Measurements from ENCODE around the gene LRMDA. TPM values are rescaled to one million over a fixed set of nuclear protein-coding genes. Genes with fewer than 3 reads are reported as not detected.

LRMDA gene
- total RNA-seq, 1 experiment from 2014 or later, result 4.8 TPM

GRCh38 chr10:76550806-76551205 lies 1119.4 kb downstream of the LRMDA start:
- Histone ChIP-seq H3K9me2 (ENCODE audit: insufficient read depth) (no peaks in the 10 kb centered on the region), H3K9ac (ENCODE audit: low read length) (no peak overlapping the region), H3K27me3 (ENCODE audit: insufficient read depth, low read length) (peaks cover 11% of the 10 kb centered on the region; the same call in 1 of the 2 replicates), H4K20me1 (ENCODE audit: insufficient read depth) (no peaks in the 10 kb centered on the region), H3K9me3 (ENCODE audit: control insufficient read depth in 1 of 2, insufficient read depth in 1 of 2, low read depth in 1 of 2, low read length in 2 of 2) (no peaks in the 10 kb centered on the region), H3K4me3 (replicated peaks in 1 of 2; ENCODE audit: low read depth in 1 of 2, low read length in 2 of 2) (no peak overlapping the region), H3K36me3 (ENCODE audit: control insufficient read depth in 1 of 2, insufficient read depth in 2 of 2, low read length in 2 of 2) (no peaks in the 10 kb centered on the region), H3K4me1 (ENCODE audit: control insufficient read depth in 1 of 2, insufficient read depth in 2 of 2, low read length in 2 of 2) (no peaks in the 10 kb centered on the region), H3K79me2 (ENCODE audit: insufficient read depth, low read length) (no peaks in the 10 kb centered on the region), H3K27ac (ENCODE audit: low read depth, low read length) (no peak overlapping the region), H3K4me2 (ENCODE audit: low read length) (no peak overlapping the region), H2AFZ (ENCODE audit: low read depth, low read length, poor library complexity, severe bottlenecking) (no peak overlapping the region)
- intact Hi-C loops (cut with micrococcal nuclease), result no loop called here
- TF ChIP-seq CBX3 (IDR thresholded peaks at IDR 0.05; ENCODE audit: low read depth) (no peak), EZH2 (IDR thresholded peaks at IDR 0.05) (no peak), RAD21 (IDR thresholded peaks at IDR 0.05; ENCODE audit: low read depth) (no peak), POLR2A (IDR thresholded peaks at IDR 0.05; ENCODE audit: borderline replicate concordance, extremely low read depth, insufficient read depth, insufficient read length) (no peak), JUND (IDR thresholded peaks at IDR 0.05) (no peak), YY1 (IDR thresholded peaks at IDR 0.05; ENCODE audit: extremely low read depth, insufficient replicate concordance, low read depth, low read length) (no peak), MAX (IDR thresholded peaks at IDR 0.05) (no peak), FOSL1 (IDR thresholded peaks at IDR 0.05; ENCODE audit: low read depth) (no peak), EGR1 (IDR thresholded peaks at IDR 0.05; ENCODE audit: low read depth) (no peak), SRF (IDR thresholded peaks at IDR 0.05; ENCODE audit: low read depth) (no peak), REST (IDR thresholded peaks at IDR 0.05; ENCODE audit: low read depth) (no peak), ZBTB33 (IDR thresholded peaks at IDR 0.05; ENCODE audit: extremely low read depth, insufficient replicate concordance, low read length) (no peak), EZH2phosphoT487 (IDR thresholded peaks at IDR 0.05; ENCODE audit: borderline replicate concordance) (no peak), TCF7L2 (IDR thresholded peaks at IDR 0.05; ENCODE audit: borderline replicate concordance, extremely low read depth, insufficient read depth, insufficient read length) (no peak), SP1 (IDR thresholded peaks at IDR 0.05; ENCODE audit: low read depth) (no peak), ZNF274 (IDR thresholded peaks at IDR 0.05; ENCODE audit: low read depth, low read length) (no peak), ZFX (IDR thresholded peaks at IDR 0.05) (no peak)
- ATAC-seq, result no peak
- DNase-seq (ENCODE audit: low read depth, low spot score), result no peak
- ChIA-PET POLR2A (no interaction called here), RAD21 (ENCODE audit: low non-redundant PET in 1 of 2, low total read pairs in 2 of 2, uncharacterized antibody in 2 of 2, unreplicated experiment in 2 of 2) (no interaction called here), CTCF (no interaction called here)
- BruUV-seq (replicated peaks), result no TSS peak

All from HCT116 (cell line).